Stimulated activated CD4-positive, alpha-beta T cell treated with anti-CD3 and anti-CD28 coated beads, TNF-alpha, amount 100 ng/mL, for 48 hours (primary cell): ENCODE results near the gene GJA9.

Experiments
- DNase-seq, 3 donors: peaks; one replicate each; pipeline ENCODE4 v3.0.0-alpha.2; 2020; ENCODE audit warnings: low read depth in 3 of 3

The GJA9 gene

GRCh38 chr1:38831731-38832369 is 49.5 kb downstream of the GJA9 start:
- no peak for DNase-seq

GRCh38 chr1:38829368-38829767 is 52.0 kb downstream of the GJA9 start:
- no peak for DNase-seq

GRCh38 chr1:38827318-38827717 is 54.1 kb downstream of the GJA9 start:
- no peak for DNase-seq

GRCh38 chr1:38826886-38827285 is 54.5 kb downstream of the GJA9 start:
- no peak for DNase-seq

- DNase-seq: no peak
Observed at GRCh38 chr1:38826262-38826661, 55.1 kb downstream of the GJA9 start.
